Activated CD8-positive, alpha-beta T cell treated with anti-CD3 and anti-CD28 coated beads for 36 hours (primary cell): Measurements from ENCODE around the gene MARCHF9. TPM values are rescaled to one million over a fixed set of nuclear protein-coding genes. Genes with fewer than 3 reads are reported as not detected.

Experiments
- ATAC-seq: fragments of 200-7000 bp; cut with Tn5 transposase; one replicate; pipeline ENCODE4 v1.10.0; 2021; ENCODE audit warnings: mild to moderate bottlenecking, moderate library complexity
- CTCF ChIA-PET: fragments of 350-600 bp; sonication (Branson Sonifier 250); formaldehyde crosslinking; loops from one replicate; lab custom pipeline; 2021; ENCODE audit warnings: antibody characterized with exemption; lab: Charles Lee
- POLR2A ChIA-PET: fragments of 350-600 bp; sonication (Branson Sonifier 250); formaldehyde crosslinking; loops from one replicate; lab custom pipeline; 2021; ENCODE audit warnings: antibody characterized with exemption; lab: Charles Lee
- DNase-seq: peaks from one replicate; pipeline ENCODE4 v3.0.0-alpha.2; 2020
- H3K27ac Mint-ChIP-seq: one replicate; pipeline ENCODE4 v1.8.0; 2021; ENCODE audit warnings: mild to moderate bottlenecking, mixed read lengths
- H3K27me3 Mint-ChIP-seq: one replicate; pipeline ENCODE4 v1.8.0; 2021; ENCODE audit warnings: mixed read lengths
- H3K36me3 Mint-ChIP-seq: one replicate; pipeline ENCODE4 v1.8.0; 2021; ENCODE audit warnings: low read depth, mixed read lengths
- H3K4me1 Mint-ChIP-seq: one replicate; pipeline ENCODE4 v1.8.0; 2021; ENCODE audit warnings: low read depth, mixed read lengths
- H3K4me3 Mint-ChIP-seq: one replicate; pipeline ENCODE4 v1.8.0; 2021; ENCODE audit warnings: mild to moderate bottlenecking, moderate library complexity, mixed read lengths
- H3K9me3 Mint-ChIP-seq: one replicate; pipeline ENCODE4 v1.8.0; 2021; ENCODE audit warnings: mixed read lengths
- intact Hi-C: fragments of 100-400 bp; cut with micrococcal nuclease; formaldehyde crosslinking; loops from one replicate; pipeline ENCODE4 v1.10.0; 2022
- total RNA-seq, 2 experiments: library from RNA; stranded (reverse); gene quantifications; one replicate each; pipeline ENCODE4 v1.2.3, GENCODE V29; 2021
- TF ChIP-seq, protein P1 (sequence below): fragments of 200-600 bp; IDR thresholded peaks from one replicate; pipeline ENCODE4 v1.8.0; 2022; ENCODE audit warnings: antibody characterized with exemption, mild to moderate bottlenecking

MARCHF9 gene
- total RNA-seq, 2 experiments from 2014 or later, result 23.4 to 24.3 TPM

DNA sequence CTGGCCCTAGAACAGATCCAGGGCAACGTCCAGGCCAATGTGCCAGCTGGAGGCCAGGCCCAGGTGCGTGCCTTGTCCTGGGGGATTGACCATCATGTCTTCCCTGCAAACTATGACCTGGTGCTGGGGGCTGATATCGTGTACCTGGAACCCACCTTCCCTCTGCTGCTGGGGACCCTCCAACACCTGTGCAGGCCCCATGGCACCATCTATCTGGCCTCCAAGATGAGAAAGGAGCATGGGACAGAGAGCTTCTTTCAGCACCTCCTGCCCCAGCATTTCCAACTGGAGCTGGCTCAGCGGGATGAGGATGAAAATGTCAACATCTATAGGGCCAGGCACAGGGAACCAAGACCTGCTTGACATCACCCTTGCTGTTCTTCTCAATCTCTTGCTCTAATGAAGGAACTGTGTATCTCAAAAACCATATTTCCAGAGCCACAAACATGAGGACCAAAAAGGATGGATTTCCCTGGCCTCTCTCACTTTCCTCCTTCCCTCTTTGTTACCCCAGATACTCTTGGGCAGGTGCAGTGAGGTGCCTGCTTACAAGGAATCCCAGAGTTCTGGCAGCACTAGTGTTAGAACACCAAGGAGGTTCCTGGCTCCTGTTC is 25.5 kb downstream of the MARCHF9 start:
- Mint-ChIP-seq H3K27ac (no peak overlapping the region), H3K27me3 (no peaks in the 10 kb centered on the region), H3K36me3 (peaks cover 16% of the 10 kb centered on the region), H3K4me1 (peaks cover 28% of the 10 kb centered on the region), H3K9me3 (no peaks in the 10 kb centered on the region), H3K4me3 (no peak overlapping the region)
- ChIA-PET CTCF (interaction anchor here (0.5 to 13.4 kb wide), 4 partner anchors 17 to 123 kb away, joined by 3 to 122 read pairs (median 6); partner anchors contain the start of gene CYP27B1), POLR2A (interaction anchor here (0.5 to 0.8 kb wide), 2 partner anchors 14 to 86 kb away, joined by 3 read pairs; partner anchors contain the start of gene CYP27B1)
- DNase-seq, result no peak
- no peak for ATAC-seq
- intact Hi-C loops, result loop anchor here (5.0 kb wide), 1 partner anchor 127 kb away; no protein-coding TSS in a partner anchor
- TF ChIP-seq, protein P1, sequence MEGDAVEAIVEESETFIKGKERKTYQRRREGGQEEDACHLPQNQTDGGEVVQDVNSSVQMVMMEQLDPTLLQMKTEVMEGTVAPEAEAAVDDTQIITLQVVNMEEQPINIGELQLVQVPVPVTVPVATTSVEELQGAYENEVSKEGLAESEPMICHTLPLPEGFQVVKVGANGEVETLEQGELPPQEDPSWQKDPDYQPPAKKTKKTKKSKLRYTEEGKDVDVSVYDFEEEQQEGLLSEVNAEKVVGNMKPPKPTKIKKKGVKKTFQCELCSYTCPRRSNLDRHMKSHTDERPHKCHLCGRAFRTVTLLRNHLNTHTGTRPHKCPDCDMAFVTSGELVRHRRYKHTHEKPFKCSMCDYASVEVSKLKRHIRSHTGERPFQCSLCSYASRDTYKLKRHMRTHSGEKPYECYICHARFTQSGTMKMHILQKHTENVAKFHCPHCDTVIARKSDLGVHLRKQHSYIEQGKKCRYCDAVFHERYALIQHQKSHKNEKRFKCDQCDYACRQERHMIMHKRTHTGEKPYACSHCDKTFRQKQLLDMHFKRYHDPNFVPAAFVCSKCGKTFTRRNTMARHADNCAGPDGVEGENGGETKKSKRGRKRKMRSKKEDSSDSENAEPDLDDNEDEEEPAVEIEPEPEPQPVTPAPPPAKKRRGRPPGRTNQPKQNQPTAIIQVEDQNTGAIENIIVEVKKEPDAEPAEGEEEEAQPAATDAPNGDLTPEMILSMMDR, result no peak

DNA sequence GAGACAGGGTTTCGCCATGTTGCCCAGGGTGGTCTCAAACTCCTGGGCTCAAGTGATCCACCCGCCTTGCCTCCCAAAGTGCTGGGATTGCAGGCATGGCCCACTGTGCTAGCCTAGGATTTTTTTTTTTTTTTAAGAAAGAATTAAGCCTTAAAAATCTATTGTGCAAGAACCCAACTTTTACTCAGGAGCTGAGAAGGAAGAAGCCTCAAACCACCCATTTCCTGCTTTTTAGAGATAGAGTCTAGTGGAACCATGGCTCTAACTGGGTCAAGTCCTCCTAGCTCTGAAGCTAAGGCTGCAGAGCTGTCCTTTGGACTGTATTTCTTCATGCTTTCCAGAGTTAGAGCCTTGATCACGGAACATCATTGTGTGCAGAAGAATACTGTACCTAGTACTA is 26.3 kb downstream of the MARCHF9 start:
- ATAC-seq (no peak), DNase-seq (no peak)
- intact Hi-C loops, result loop anchor here (5.0 kb wide), 1 partner anchor 126 kb away; no protein-coding TSS in a partner anchor
- CTCF ChIA-PET, result interaction anchor here (0.9 to 13.4 kb wide), 9 partner anchors 9 to 124 kb away, joined by 3 to 122 read pairs (median 5); partner anchors contain the start of genes CYP27B1 and EEF1AKMT3
- peaks cover 28% of the 10 kb centered on the region for H3K4me1 Mint-ChIP-seq
- H3K9me3 Mint-ChIP-seq, result no peaks in the 10 kb centered on the region
- POLR2A ChIA-PET, result interaction anchor here (1.0 to 1.1 kb wide), 3 partner anchors 9 to 114 kb away, joined by 3 to 7 read pairs (median 4); partner anchors contain the start of genes EEF1AKMT3 and METTL1
- TF ChIP-seq, protein P1, result no peak
- H3K27ac Mint-ChIP-seq, result peak overlapping the region; percentile 96
- H3K4me3 Mint-ChIP-seq, result no peak overlapping the region
- H3K36me3 Mint-ChIP-seq, result peaks cover 19% of the 10 kb centered on the region
- H3K27me3 Mint-ChIP-seq, result no peaks in the 10 kb centered on the region

DNA sequence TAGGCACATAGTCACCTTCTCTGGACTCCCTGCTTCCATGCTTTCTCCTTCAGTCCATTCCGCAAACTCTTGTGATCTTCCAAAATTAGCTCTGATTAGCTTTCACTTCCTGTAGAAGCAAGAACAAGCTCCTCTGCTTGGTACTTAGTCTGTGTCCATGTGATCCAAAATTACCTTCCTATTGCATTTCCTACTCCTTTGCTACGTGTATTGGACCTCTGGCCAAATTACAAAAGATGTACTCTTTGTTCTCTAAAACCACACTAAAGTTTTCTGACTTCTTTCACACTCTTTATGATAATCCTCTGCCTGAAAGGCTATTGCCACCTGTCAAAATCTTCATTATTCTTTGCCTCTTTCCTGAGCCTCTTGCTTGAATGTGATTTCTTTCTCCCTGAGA is 26.9 kb downstream of the MARCHF9 start:
- POLR2A ChIA-PET, result interaction anchor here (1.0 to 2.0 kb wide), 5 partner anchors 9 to 114 kb away, joined by 3 to 10 read pairs (median 4); partner anchors contain the start of genes CTDSP2, EEF1AKMT3 and METTL1

DNA sequence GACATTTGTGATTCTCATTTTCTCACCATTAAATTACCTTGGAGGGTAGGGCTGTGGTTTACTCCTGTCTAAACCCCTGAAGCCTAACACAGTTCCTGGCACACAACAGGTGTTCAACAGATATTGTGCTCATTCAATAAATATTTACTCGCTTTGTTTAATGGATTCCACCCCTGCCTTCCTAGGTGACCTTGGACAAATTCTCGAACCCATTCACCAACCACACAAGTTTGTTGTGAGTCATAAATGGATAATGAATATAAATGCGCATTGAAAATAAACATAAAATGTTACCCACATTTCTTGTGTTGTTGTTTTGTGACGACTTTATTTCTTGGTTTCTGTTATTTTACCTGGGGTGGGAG is 27.3 kb downstream of the MARCHF9 start:
- CTCF ChIA-PET, result interaction anchor here (1.0 to 13.4 kb wide), 17 partner anchors 10 to 236 kb away, joined by 3 to 122 read pairs (median 6); partner anchors contain the start of genes CDK4, CTDSP2, CYP27B1 and DCTN2
- POLR2A ChIA-PET, result interaction anchor here (0.8 to 2.0 kb wide), 9 partner anchors 10 to 144 kb away, joined by 3 to 10 read pairs (median 4); partner anchors contain the start of genes CTDSP2, EEF1AKMT3 and METTL1
- no peak for DNase-seq
- TF ChIP-seq, protein P1, result no peak
- intact Hi-C loops, result loop anchor here (5.0 kb wide), 1 partner anchor 125 kb away; no protein-coding TSS in a partner anchor
- no peaks in the 10 kb centered on the region for H3K9me3 Mint-ChIP-seq
- H3K27me3 Mint-ChIP-seq, result no peaks in the 10 kb centered on the region
- peak; percentile 17 for ATAC-seq
- peak overlapping the region; percentile 96 for H3K27ac Mint-ChIP-seq
- peaks cover 28% of the 10 kb centered on the region for H3K4me1 Mint-ChIP-seq
- H3K36me3 Mint-ChIP-seq, result peaks cover 25% of the 10 kb centered on the region
- H3K4me3 Mint-ChIP-seq, result peak overlapping the region; percentile 99

More for the DNA sequence above, 26.9 kb downstream of the MARCHF9 start:
- peaks cover 28% of the 10 kb centered on the region for H3K4me1 Mint-ChIP-seq
- intact Hi-C loops, result loop anchor here (5.0 kb wide), 1 partner anchor 126 kb away; no protein-coding TSS in a partner anchor
- DNase-seq, result no peak
- no peak overlapping the region for H3K4me3 Mint-ChIP-seq
- ATAC-seq, result no peak
- TF ChIP-seq, protein P1, result no peak
- CTCF ChIA-PET, result interaction anchor here (0.9 to 13.4 kb wide), 10 partner anchors 9 to 235 kb away, joined by 3 to 122 read pairs (median 4); partner anchors contain the start of genes CYP27B1, DCTN2 and EEF1AKMT3
- no peaks in the 10 kb centered on the region for H3K9me3 Mint-ChIP-seq
- peak overlapping the region; percentile 96 for H3K27ac Mint-ChIP-seq
- no peaks in the 10 kb centered on the region for H3K27me3 Mint-ChIP-seq
- peaks cover 24% of the 10 kb centered on the region for H3K36me3 Mint-ChIP-seq
